Adrenal gland (tissue), 5 donors: ENCODE data around the gene LRRK2.

Experiments
- POLR2A ChIP-seq, 2 donors: fragments of 450-650 bp; IDR thresholded peaks; one replicate each; pipeline ENCODE4 v1.6.1; 2017; ENCODE audit warnings: antibody characterized with exemption in 2 of 2, mild to moderate bottlenecking in 2 of 2, moderate library complexity in 1 of 2
- TF ChIP-seq, protein P1 (sequence below), 6 experiments: fragments of 450-650 bp in 4 of 6; fragments of 200-600 bp in 2 of 6; sonication (generic) in 1 of 6; IDR thresholded peaks; 1 replicate in 5 of 6; 2 replicates in 1 of 6; pipeline versions ENCODE4 v1.5.1 to v1.8.0; 2016 to 2021; ENCODE audit warnings: antibody characterized with exemption in 6 of 6, mild to moderate bottlenecking in 2 of 6, moderate library complexity in 1 of 6
- donor health status: DM: no; HTN: no; CAD: no.

DNA sequence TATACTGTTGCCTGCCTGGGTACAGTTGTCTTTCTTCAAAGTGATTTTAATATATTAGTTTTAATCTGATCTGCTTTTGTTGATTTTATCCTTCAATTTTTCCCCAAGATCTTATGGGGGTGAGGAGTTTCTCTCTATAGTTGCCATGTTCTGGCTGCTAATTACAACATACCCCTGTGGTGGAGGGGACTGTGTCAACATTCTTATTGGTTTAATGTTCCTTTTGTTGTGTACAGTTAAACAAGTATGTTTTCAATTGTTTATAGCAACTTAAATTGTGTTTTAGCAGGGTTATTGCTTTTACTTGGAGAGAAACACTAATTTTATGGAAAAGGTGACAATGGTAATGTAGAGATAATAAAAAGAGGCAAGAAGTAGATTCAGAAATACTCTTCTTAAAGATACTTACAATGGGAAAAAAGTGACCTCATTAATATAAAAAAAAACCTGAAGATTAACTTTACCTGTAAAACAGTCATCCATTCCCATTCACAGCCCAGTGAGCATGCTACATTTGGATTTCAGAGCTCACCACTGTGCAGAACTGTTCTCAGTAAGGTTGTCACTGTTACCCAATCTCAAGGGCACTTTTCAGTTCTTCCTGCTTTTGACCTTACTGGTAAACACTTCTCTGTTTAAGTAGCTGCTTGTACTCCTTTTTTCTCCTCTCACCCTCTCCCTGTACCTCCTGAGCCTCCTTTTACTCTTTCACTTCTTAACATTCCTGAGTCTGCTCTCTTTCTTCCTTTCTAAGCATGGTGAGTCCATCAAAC, 8.1 kb upstream of the LRRK2 start:
- no peak for TF ChIP-seq POLR2A (IDR thresholded peaks at IDR 0.05)
- TF ChIP-seq, protein P1, sequence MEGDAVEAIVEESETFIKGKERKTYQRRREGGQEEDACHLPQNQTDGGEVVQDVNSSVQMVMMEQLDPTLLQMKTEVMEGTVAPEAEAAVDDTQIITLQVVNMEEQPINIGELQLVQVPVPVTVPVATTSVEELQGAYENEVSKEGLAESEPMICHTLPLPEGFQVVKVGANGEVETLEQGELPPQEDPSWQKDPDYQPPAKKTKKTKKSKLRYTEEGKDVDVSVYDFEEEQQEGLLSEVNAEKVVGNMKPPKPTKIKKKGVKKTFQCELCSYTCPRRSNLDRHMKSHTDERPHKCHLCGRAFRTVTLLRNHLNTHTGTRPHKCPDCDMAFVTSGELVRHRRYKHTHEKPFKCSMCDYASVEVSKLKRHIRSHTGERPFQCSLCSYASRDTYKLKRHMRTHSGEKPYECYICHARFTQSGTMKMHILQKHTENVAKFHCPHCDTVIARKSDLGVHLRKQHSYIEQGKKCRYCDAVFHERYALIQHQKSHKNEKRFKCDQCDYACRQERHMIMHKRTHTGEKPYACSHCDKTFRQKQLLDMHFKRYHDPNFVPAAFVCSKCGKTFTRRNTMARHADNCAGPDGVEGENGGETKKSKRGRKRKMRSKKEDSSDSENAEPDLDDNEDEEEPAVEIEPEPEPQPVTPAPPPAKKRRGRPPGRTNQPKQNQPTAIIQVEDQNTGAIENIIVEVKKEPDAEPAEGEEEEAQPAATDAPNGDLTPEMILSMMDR (IDR thresholded peaks at IDR 0.05) = no peak
